ENCODE data around the gene NUDT13. TPM values are rescaled to one million over a fixed set of nuclear protein-coding genes. Genes with fewer than 3 reads are reported as not detected.

The NUDT13 gene
- total RNA-seq, 6 experiments from 2014 or later, result 1.8 to 4.2 (median 2.1) TPM

GRCh38 chr10:73083221-73083620, 27.0 kb upstream of the NUDT13 start:
- ATAC-seq (no peak), DNase-seq (no peak)
- intact Hi-C loops (cut with DNase I), result no loop called here
- TF ChIP-seq, protein P1, sequence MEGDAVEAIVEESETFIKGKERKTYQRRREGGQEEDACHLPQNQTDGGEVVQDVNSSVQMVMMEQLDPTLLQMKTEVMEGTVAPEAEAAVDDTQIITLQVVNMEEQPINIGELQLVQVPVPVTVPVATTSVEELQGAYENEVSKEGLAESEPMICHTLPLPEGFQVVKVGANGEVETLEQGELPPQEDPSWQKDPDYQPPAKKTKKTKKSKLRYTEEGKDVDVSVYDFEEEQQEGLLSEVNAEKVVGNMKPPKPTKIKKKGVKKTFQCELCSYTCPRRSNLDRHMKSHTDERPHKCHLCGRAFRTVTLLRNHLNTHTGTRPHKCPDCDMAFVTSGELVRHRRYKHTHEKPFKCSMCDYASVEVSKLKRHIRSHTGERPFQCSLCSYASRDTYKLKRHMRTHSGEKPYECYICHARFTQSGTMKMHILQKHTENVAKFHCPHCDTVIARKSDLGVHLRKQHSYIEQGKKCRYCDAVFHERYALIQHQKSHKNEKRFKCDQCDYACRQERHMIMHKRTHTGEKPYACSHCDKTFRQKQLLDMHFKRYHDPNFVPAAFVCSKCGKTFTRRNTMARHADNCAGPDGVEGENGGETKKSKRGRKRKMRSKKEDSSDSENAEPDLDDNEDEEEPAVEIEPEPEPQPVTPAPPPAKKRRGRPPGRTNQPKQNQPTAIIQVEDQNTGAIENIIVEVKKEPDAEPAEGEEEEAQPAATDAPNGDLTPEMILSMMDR (IDR thresholded peaks at IDR 0.05), result no peak
- TF ChIP-seq POLR2A (IDR thresholded peaks at IDR 0.05), result no peak
- H3K9me3 ChIP-seq, result no peaks in the 10 kb centered on the region
- H3K36me3 ChIP-seq, result no peaks in the 10 kb centered on the region
- 46% methylated on average over 2 of the region's 2 CpGs for WGBS (ENCODE audit: insufficient coverage, low coverage, low lambda C conversion rate, missing lambda C conversion rate)
- H3K4me1 ChIP-seq, result peaks cover 0 to 26% (median 6%) of the 10 kb centered on the region in 4 donors
- H3K4me3 ChIP-seq, result no peak overlapping the region
- no peaks in the 10 kb centered on the region for H3K27me3 ChIP-seq
- no peak overlapping the region for H3K27ac ChIP-seq

DNA sequence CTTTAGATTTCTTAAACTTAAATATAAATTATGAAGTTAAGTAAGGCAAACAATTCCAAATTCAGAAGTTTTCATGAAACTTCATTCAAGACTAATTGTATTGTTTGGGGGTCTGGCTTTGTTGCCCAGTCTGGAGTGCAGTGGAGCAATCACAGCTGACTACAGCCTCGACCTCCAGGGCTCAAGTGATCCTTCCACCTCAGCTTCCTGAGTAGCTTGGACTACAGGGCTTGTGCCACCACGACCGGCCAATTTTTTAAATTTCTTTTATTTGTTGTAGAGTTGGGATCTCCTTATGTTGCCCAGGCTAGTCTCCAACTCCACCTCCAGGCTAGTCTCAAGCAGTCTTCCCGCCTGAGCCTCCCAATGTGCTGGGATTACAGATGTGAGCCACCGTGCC, 26.0 kb upstream of the NUDT13 start:
- no peak overlapping the region for H3K27ac ChIP-seq
- H3K36me3 ChIP-seq, result no peaks in the 10 kb centered on the region
- intact Hi-C loops (cut with DNase I), result no loop called here
- H3K4me1 ChIP-seq, result peaks cover 0 to 36% (median 8%) of the 10 kb centered on the region in 4 donors
- TF ChIP-seq POLR2A (IDR thresholded peaks at IDR 0.05), result no peak
- TF ChIP-seq, protein P1 (IDR thresholded peaks at IDR 0.05), result no peak
- 67% methylated on average over 3 of the region's 5 CpGs for WGBS (ENCODE audit: insufficient coverage, low coverage, low lambda C conversion rate, missing lambda C conversion rate)
- DNase-seq (no peak), ATAC-seq (no peak)
- no peaks in the 10 kb centered on the region for H3K27me3 ChIP-seq
- H3K4me3 ChIP-seq, result no peak overlapping the region
- no peaks in the 10 kb centered on the region for H3K9me3 ChIP-seq

DNA sequence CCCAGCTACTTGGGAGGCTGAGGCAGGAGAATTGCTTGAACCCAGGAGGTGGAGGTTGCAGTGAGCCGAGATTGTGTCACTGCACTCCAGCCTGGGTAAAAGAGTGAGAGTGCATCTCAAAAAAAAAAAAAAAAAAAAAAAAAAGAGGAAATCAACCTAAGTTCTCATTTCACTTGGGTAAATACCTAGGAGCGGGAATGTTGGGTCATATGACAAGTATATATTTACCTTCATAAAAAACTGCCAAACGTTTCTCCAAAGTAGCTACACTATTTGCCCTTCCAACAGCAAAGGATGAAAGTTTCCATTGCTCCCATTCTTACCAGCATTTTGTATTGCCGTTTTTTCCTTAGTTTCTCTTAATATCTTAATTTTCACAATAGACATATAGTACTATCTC, 23.4 kb upstream of the NUDT13 start:
- H3K27me3 ChIP-seq, result no peaks in the 10 kb centered on the region
- H3K36me3 ChIP-seq, result no peaks in the 10 kb centered on the region
- TF ChIP-seq, protein P1 (IDR thresholded peaks at IDR 0.05), result no peak
- TF ChIP-seq POLR2A (IDR thresholded peaks at IDR 0.05), result no peak
- peak overlapping the region in 1 of 3 donors; percentile 60 for H3K27ac ChIP-seq
- intact Hi-C loops (cut with DNase I), result no loop called here
- 42% methylated on average over 2 of the region's 4 CpGs for WGBS (ENCODE audit: insufficient coverage, low coverage, low lambda C conversion rate, missing lambda C conversion rate)
- H3K4me3 ChIP-seq, result no peak overlapping the region
- DNase-seq, result no peak
- peak; percentile 58 to 81 (median 63) for ATAC-seq
- H3K4me1 ChIP-seq, result peaks cover 0 to 55% (median 8%) of the 10 kb centered on the region in 4 donors
- H3K9me3 ChIP-seq, result no peaks in the 10 kb centered on the region

GRCh38 chr10:73088304-73088703, 22.0 kb upstream of the NUDT13 start:
- intact Hi-C loops (cut with DNase I), result no loop called here
- H3K27ac ChIP-seq, result peak overlapping the region in 1 of 3 donors; percentile 60
- DNase-seq (no peak), ATAC-seq (peak; percentile 19 to 37 (median 27))
- no peaks in the 10 kb centered on the region for H3K27me3 ChIP-seq
- H3K36me3 ChIP-seq, result no peaks in the 10 kb centered on the region
- peaks cover 0 to 57% (median 8%) of the 10 kb centered on the region in 4 donors for H3K4me1 ChIP-seq
- no peak overlapping the region for H3K4me3 ChIP-seq
- no peak for TF ChIP-seq POLR2A (IDR thresholded peaks at IDR 0.05)
- TF ChIP-seq, protein P1 (IDR thresholded peaks at IDR 0.05), result no peak
- no peaks in the 10 kb centered on the region for H3K9me3 ChIP-seq

DNA sequence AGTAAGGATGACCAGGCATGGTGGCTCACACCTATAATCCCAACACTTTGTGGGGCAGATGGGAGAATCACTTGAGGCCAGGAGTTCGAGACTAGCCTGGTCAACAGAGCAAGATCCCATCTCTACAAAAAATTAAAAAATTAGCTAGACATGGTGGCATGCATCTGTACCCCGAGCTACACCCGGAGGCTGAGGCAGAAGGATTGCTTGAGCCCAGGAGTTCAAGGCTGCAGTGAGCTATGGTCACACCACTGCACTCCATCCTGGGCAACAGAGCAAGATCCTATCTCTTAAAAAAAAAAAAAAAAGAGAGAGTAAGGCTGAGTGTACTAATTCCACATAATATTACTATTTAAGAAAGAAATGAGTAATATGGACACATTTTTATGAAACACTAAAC, 17.4 kb upstream of the NUDT13 start:
- no peak overlapping the region for H3K4me3 ChIP-seq
- ATAC-seq (no peak), DNase-seq (no peak)
- H3K4me1 ChIP-seq, result peaks cover 0 to 44% (median 4%) of the 10 kb centered on the region in 4 donors
- 97% methylated on average over 3 of the region's 3 CpGs for WGBS (ENCODE audit: insufficient coverage, low coverage, low lambda C conversion rate, missing lambda C conversion rate)
- H3K27ac ChIP-seq, result peak overlapping the region in 1 of 3 donors; percentile 52
- no peaks in the 10 kb centered on the region for H3K27me3 ChIP-seq
- intact Hi-C loops (cut with DNase I), result no loop called here
- TF ChIP-seq, protein P1 (IDR thresholded peaks at IDR 0.05), result no peak
- no peak for TF ChIP-seq POLR2A (IDR thresholded peaks at IDR 0.05)
- no peaks in the 10 kb centered on the region for H3K9me3 ChIP-seq
- H3K36me3 ChIP-seq, result no peaks in the 10 kb centered on the region

All from right lobe of liver (tissue), 6 donors.